GM21717 (cell line): ENCODE results near the gene ZNF180.
"Not testable (repeated sequence)": the region's sequence is repeated elsewhere in the genome, so short reads cannot be mapped to it uniquely, and the experiment has no call there.

Experiments
- ATAC-seq: cut with Tn5 transposase; IDR thresholded peaks from one replicate; pipeline ENCODE4 v1.9.1; 2021; ENCODE audit warnings: mild to moderate bottlenecking, moderate library complexity; ENCODE audit not compliant: unreplicated experiment

ZNF180 gene

GRCh38 chr19:44499962-44500949, at the start of gene ZNF180:
TSS of gene ZNF180 (minus strand) at chr19:44500522. CDS start at chr19:44497334, 3,188 bp downstream.
- ATAC-seq, result peak; percentile 82

DNA sequence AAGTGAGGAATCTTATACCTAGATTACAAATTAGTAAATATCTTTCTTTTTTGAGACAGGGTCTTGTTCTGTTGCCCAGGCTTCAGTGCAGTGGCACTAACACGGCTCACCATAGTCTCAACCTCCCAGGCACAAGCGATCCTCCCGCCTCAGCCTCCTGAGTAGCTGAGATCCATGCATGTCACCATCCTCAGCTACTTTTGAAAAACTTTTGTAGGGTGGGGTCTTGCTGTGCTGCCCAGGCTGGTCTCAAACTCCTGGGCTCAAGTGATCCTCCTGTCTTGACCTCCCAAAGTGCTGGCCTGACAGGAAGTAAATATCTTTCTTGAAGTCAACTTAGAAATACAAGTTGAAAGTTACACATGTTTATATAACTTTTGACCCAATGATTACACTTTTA, 49.2 kb upstream of the ZNF180 start:
- ATAC-seq, result no peak

DNA sequence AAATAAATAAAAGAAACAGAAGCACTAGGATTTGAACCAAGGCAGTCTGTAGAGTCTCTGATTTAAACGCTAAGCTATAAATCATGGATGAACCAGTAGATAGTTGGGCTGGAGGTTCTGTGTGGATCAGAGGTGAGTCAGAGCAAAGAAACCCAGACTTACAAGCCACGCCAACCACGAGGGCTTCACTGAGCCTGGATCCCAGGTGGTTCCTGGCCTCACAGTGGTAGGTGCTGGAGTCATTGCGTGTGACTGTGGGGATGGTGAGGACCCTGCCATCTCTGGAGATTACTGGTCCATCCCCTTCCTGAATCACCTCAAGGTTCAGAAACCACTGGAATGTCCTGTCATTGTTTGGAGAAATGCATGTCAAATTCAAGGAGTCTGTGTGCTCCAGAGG, 48.4 kb upstream of the ZNF180 start:
- ATAC-seq, result no peak

DNA sequence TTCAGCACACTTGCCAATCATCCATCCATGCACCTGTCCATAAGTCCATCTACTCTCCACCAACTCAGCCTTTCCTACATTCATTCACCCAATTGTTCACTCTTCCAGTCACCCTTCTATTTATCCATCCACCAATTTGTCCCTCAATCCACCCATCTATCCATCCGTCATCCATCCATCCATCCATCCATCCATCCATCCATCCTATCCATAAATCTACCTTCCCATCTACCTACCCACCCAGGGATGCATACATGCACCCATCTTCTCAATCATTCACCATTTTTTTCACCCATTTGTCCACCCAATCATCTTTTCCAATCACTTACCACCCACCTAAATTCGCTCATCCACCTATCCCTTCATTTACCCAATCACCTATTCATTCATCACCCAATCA, 43.7 kb upstream of the ZNF180 start:
- ATAC-seq, result no peak

DNA sequence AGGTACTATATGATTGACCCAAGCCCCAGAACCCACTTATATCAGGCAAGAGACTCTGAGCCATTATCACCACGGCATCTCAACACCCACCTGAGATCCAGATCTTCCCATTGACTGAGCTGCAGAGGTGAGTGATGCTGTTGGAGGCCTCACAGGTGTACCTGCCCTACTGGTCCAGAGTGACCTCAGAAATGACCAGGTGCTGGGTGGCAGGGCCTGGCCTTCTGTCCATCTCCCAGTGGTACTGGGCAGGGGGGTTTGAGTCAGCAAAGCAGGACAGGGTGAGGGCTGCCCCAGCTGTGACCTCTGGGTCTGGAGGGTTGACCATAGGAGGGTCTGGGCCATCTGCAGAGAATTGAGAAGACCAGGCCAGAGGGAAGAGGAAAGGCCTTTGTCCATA, 42.3 kb upstream of the ZNF180 start:
- no peak for ATAC-seq

GRCh38 chr19:44540736-44541135, 40.4 kb upstream of the ZNF180 start:
- ATAC-seq, result no peak

GRCh38 chr19:44539991-44540390, 39.7 kb upstream of the ZNF180 start:
- no peak for ATAC-seq

DNA sequence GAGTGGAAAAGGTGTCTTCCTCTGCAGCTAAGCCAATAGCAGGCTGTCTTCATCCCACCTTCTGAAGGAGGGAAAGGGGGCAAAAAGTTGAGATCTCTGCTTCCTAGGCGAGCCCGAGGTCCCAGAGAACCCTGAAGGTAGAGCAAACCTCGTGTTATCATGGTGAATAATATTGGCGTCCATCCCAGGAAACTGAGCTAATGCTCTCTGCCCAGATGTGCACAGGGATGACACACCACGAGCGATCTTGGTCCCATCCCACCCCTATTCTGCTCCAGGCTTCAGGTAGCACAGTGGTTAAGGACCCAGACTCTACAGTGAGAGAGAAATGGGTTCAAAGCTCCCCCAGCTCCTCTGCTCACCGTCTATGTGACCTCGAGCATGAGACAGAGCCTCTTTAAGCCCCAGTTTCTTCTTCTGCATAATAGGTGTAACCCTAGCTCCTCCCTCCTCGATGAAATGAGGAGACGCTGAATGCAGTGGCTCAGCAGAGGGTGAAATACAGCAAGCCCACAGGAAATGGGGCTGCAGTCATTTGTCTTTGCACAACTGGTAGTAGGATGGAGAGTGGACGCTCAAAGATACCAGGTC, 39.0 kb upstream of the ZNF180 start:
- ATAC-seq, result no peak

GRCh38 chr19:44535361-44535760, 35.0 kb upstream of the ZNF180 start:
- not testable (repeated sequence) for ATAC-seq

- no peak for ATAC-seq
Observed at GRCh38 chr19:44532819-44533218, 32.5 kb upstream of the ZNF180 start.

GRCh38 chr19:44530777-44531176, 30.5 kb upstream of the ZNF180 start:
- ATAC-seq, result no peak

DNA sequence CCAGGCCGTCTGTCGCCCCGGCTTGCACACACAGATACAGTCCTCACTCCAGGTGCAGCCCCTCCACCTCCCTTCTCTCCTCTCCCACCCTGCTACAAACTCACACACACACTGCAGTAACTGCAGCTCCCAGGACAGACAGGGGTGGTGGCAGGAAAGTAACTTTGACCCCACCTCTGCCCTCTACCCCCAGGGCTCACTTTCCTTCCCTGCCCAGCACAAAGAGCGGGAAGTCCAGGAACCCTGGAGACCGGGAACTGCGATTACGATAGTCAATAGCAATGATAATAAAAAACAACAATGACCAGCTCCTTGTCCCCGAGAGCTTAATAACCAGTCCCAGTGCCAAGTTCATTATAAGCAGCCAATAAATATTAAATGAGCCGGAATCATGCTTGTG, 29.2 kb upstream of the ZNF180 start, which contains the start of gene CEACAM20:
Gene CEACAM20, minus strand, starts transcription at position 140 of the 400 bp plus-strand sequence. CDS start 166 bp downstream, outside the sequence.
- ATAC-seq, result no peak

GRCh38 chr19:44527554-44527953, 27.2 kb upstream of the ZNF180 start:
- ATAC-seq, result no peak

- no peak for ATAC-seq
Observed at GRCh38 chr19:44525721-44526430, 25.6 kb upstream of the ZNF180 start.

- no peak for ATAC-seq
Observed at GRCh38 chr19:44521370-44521769, 21.0 kb upstream of the ZNF180 start.

DNA sequence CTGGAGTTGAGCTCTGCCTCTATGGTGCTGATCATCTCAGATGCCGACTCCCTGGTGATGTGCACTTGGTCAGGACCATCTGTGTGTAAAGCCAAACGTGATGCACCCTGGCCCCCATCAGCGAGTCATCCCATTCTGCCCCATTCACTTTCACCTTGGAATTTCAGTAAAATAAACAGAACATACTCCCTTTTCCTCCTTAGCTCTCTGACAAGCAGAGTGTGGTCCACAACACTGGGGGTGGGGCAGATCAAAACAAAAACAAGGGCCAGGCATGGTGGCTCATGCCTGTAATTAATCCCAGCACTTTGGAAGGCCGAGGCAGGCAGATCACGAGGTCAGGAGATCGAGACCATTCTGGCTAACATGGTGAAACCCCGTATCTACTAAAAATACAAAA, 16.8 kb upstream of the ZNF180 start:
- ATAC-seq, result no peak

GRCh38 chr19:44515907-44516306, 15.6 kb upstream of the ZNF180 start:
- ATAC-seq, result no peak

- no peak for ATAC-seq
Observed at GRCh38 chr19:44515031-44515430, 14.7 kb upstream of the ZNF180 start.

GRCh38 chr19:44512326-44513298, 12.3 kb upstream of the ZNF180 start:
- no peak for ATAC-seq

GRCh38 chr19:44509478-44509877, 9.2 kb upstream of the ZNF180 start:
- no peak for ATAC-seq
